HUDEP-2 (cell line): ENCODE results near the gene SDCBP2.
"Not testable (repeated sequence)": the region's sequence is repeated elsewhere in the genome, so short reads cannot be mapped to it uniquely, and the experiment has no call there.

Experiments used
- DNase-seq, 76 experiments: peaks; one replicate each; lab custom pipeline; 2025; ENCODE audit not compliant: unreplicated experiment in 76 of 76; lab: John Stamatoyannopoulos, UW

The SDCBP2 gene

DNA sequence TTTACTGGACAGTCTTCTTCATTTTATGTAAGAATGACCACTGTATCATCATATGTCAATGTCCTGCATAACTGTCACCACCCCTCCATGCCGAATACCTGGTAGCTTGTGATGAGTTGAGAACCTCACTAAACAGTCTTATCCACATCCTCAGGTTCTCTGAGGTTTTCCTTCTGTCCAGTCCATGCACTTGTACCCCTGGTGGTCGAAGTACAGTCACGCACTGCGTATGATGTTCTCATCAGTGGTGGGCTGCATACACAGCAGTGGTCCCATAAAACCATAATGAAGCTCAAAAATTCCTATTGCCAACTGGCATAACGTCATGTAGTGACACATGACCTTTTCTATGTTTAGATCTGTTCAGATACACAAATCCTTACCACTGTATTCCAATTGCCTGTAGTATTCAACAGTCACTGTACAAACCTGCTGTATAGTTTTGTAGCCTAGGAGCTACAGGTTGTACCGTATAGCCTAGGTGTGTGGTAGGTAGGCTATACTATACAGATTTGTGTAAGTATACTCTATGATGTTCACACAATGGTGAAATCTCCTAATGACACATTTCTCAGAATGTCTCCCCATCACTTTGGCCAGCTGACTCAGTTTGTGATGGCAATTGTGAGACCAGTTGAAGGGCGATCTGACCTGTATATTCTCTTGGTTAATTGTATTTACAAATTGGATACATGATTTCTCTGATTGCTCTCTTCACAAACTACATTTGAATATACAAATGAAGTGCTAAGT, 31.3 kb upstream of the SDCBP2 start:
- no peak for DNase-seq

DNA sequence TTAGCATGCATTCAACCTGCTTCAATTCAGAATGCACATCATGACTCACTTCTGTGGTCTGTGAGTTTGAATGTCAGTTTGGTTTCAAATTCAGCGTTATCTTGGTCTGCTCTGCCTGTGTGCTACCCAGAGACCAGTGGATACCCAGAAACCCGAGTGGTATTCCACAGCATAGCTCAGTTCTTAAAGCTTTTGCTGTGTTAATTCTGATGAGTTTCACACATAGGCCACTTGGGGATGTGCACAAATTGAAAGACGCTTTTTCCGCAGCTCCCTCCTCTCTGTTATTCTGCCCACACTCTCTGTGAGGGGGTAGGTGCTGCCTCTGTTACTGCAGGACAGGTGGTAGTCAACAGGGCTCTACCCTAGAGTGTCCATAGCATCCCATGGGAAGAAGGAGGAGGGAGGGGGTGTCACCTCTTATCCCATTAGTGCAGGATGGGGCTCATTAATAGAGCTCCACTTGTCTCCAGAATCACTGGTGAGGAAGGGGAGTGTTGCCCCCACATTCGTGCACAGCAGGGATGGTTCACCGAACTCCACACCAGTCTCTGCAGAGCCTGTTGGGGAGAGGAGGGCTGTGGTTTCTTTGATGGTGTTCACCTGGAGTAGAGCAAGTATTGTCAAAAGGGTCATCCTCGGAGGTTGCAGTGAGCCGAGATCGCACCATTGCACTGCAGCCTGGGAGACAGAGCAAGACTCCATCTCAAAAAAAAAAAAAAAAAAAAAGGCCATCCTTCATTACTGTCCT, 29.2 kb upstream of the SDCBP2 start:
- no peak for DNase-seq

DNA sequence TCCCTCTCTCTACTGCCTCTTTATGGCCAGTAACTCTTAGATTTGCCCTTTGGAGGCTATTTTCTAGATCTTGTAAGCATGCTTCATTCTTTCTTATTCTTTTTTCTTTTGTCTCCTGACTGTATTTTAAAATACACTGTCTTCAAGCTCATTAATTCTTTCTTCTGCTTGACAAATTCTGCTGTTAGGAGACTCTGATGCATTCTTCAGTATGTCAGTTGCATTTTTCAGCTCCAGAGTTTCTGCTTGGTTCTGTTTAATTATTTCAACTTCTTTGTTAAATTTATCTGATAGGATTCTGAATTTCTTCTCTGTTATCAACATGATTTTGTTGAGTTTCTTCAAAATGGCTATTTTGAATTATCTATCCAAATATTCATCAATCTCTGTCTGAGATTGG, 25.0 kb upstream of the SDCBP2 start:
- no peak for DNase-seq

DNA sequence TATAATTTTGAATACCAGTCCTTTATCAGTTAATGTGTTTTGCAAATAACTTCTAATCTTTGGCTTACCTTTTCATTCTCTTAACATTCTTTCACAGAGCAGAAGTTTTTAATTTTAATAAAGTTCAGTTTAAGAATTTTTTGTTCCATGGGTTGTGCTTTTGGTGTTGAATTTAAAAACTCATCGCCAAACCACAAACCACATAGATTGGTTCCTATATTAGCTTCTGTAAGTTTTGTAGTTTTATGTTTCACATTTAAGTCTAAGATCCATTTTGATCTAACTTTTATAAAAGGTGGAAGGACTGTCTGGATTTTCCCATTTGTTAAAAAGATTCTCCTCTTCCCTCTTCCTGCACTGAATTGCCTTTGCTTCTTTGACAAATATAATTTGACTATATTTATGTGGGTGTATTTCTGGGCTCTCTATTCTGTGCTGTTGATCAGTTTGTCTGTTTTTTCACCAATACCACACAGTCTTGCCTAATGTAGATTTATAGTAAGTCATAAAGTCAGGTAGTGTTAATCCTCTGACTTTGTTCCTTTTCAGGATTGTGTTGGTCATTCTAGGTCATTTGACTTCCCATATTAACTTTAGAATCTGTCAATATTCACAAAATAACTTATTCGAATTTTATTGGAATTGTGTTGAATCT, 17.5 kb upstream of the SDCBP2 start:
- no peak for DNase-seq

DNA sequence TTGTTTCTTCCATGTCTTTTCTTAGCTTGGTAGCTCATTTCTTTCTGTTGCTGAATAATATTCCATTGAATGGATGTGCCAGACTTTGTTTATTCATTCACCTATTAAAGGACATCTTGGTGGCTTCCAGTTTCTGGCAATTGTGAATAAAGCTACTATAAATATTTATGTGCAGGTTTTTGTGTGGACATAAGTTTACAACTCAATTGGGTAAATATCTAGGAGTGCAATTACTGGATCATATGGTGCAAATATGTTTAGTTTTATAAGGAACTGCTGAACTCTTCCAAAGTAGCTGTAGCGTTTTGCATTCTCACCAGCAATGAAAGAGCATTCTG, 16.8 kb upstream of the SDCBP2 start:
- no peak for DNase-seq

DNA sequence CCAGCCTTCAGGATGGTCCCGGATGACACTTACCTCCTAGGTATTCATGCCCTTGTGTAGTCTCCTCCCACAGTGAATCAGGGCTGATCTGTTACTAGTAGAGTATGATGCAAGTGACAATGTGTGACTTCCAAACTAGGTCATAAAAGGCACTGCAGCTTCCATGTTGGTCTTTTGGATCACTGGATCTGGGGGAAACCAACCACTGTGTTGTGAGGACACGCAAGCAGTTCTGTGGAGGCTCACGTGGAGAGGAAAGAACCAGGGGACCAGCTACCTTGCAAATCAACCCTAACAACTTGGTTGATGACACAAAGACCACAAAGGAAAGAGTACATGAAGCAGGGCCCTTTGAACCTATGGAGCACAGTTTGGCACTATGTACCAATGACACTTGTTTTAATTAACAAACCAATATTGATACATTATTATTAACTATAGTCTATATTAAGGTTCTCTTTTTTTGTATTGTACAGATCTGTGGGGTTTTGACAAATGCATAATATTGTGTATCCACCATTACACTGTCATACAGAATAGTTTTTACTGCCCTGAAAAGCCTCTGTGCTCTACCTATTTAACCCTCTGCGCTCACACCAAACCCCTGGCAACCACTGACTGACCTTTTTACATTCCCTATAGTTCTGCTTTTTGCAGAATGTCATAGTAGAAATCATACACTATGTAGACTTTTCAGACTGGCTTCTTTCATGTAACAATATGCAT, 16.3 kb upstream of the SDCBP2 start:
- no peak for DNase-seq

DNA sequence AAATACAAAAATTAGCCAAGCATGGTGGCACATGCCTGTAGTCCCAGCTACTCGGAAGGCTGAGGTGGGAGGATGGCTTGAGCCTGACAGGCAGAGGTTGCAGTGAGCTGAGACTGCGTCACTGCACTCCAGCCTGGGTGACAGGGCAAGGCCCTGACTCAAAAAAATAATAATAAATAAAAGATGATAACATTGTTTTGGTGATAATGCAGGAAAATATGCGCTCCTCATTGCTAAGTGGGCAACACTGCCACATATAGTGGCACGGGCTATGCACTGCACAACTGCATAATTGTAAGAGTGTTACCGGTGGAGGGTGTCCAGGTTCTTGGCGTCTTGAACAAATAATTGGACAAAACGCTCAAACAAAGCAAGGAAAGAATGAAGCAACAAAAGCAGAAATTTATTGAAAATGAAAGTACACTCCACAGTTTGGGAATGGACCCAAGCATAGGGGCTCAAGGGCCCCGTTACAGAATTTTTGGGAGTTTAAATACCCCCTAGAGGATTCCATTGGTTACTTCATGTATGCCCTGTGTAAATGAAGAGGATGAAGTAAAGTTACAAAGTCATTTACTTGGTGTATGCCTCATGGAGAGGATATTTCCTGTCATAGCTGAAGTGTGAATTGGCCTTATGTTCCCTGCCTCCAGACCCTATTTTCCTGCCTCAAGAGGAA, 14.6 kb upstream of the SDCBP2 start:
- DNase-seq, result not testable (repeated sequence)

DNA sequence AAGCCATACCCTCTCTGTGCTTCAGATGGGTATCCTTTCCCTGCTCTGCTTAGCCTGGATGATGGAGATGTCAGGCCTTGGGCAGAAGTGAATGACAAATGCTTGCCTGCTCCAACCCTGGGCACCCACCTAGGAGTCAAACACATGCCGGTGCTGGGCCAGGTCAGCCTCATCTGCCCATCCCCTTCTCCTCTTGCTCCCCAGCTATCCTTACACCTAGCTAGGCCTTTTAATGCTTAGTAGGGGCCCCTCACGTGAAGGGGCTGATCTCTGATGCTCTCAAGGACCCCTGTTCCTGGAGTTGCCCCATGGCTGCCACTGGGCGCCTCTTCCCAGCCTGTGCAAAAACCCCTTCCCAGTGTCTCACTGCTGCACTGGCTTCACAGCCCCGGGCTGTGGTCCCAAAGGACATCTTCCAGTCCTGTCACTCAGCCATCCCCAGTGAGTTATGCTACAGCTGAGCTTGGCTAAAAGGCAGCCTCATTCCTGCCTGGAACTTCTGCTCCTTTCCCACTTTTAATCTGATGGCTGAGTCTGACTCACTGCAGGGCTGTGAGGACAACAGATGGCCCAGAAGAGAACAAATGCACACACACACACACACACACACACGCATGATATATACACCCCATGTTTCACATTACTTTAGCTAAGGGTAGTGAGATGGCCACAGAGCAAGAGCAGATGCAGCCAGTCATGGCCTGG, 12.8 kb upstream of the SDCBP2 start:
- no peak for DNase-seq

DNA sequence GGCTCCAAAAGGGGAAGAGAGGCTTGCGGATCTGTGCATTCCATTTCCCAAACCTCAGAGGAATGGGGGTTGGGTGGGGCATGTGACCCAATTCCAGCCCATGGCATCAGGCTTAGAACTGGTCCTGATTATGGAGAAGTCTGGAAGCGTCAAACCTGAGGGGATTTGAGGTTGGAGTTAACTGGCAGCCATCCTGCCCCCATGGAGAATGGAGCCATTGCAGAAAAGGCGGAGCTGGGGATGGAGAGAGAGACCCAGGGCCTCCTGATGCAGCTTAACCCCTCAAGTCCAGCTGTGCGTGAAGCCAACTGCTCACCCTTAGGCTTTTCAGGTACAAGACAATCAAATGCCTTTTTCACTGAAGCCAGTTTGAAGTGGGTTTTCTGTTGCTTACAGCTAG, 9.9 kb upstream of the SDCBP2 start:
- no peak for DNase-seq

DNA sequence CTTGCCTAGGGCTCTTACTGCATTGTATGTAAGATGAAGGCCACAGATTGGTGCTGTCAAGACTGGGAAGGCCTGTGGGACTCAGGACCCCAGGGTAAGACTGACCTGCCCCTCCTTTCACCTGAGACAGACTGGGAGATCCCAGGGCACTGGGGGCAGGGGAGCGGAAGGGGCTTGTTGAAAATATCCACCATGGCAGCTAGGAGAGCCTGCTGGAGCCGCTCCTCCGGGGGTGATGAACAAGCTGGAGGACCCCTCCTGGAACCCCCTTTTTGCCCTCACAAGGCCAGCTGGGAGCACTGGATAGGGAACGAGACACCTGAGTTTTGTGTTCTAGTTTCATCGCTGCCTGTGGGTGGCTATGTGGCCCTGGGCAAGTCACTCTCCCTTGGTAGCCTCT, 9.2 kb upstream of the SDCBP2 start:
- DNase-seq, result no peak

DNA sequence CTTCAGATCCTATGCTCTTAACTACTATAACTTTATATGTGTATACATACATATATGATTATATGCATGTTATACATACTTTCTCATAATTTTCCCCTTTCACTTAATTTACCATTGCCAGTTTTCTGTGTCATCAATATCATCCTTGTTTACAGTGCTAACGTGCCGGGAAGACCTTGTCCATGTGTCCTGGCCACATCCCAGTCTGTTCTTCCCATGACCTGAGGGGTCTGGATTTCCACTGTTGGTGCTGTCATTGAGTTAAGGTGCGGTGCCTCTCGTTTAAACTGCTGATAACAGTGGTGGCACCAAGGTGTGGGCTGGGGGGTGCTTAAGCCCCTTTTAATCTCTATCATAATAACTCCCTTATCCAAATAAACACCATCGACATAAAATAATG, 8.5 kb upstream of the SDCBP2 start:
- no peak for DNase-seq

DNA sequence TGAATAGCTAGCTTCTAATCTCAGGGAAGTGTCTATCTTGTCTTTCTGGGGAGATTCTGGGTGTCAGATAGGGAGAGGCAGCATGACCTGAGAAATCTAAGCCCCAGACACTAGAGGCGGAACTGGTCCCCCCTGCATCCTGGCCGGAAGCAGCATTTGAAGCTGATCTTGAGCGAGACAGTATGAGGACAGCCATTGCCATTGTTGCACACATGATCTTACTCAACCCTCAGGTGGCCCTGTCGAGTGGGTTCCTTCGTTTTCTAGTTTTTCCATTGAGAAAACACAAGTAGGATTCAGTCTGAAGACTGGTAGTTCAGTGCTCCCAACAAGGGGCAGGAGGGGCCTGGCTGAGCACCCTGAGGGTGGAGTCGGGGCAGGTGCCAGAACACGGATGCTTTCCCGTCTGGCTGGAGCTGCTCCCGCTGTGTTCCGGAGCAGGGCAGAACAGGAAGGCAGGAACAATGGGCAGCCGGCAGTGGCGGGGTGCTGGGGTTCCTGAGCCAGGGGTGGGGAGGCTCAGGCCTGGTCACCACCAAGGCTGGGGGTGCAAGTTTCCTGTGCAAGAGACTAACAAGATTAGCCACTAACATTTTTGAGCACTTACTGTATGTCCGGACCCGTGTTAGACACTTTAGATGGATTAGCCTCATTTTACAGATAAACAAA, 7.9 kb upstream of the SDCBP2 start:
- DNase-seq, result no peak

DNA sequence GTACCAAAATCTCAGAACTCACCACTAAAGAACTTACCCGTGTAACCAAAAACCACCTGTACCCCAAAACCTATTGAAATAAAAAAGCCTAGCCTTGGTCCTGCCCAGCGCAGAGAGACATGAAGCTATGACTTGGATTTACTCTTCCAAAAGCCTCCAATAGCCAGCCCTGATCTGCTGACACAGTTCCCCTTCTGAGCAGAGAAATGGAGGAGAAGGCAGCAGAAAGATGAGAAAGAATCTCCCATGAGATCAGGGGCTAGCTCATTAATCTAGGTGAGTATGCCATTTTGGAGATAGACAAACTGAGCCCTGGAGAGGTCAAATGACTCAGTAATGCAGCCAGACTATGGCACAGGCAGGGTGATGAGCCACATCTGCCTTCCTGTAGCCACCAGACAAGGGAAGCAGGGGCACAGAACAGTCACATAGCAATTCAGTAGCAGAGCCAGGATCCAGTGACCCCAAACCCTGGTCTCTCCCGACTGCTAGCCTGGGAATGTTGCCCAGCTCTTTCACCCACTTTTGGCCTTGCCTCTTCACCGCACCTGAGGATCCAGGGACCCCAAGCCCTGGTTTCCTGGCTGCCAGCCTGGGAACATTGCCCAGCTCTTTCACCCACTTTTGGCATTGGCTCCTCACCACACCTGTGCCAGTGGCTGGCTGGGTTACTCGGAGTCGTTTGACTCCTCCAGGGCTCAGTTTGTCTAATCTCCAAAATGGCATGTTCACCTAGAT, 7.2 kb upstream of the SDCBP2 start:
- DNase-seq, result no peak

DNA sequence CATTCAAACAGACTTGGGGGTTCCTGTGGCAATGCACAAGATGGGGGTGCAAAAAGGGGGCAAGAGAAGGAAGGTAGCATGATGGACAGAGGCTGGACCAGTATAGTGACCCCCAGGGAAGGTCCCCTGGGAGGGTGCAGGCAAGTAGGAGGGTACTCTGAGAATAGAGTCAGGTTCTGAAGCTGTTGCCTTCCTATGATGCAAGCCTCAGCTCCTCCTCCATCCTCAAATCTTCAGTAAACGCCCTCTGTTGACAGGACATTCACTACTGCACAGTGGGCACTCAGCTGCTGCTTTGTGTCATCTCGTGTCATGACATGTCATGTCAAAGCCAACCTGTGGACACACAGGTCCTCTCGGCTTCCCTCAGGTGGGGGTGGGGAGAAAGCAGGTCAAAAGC, 5.8 kb upstream of the SDCBP2 start:
- peak in 5 of 76 experiments; percentile 7 to 18 (median 13) for DNase-seq

DNA sequence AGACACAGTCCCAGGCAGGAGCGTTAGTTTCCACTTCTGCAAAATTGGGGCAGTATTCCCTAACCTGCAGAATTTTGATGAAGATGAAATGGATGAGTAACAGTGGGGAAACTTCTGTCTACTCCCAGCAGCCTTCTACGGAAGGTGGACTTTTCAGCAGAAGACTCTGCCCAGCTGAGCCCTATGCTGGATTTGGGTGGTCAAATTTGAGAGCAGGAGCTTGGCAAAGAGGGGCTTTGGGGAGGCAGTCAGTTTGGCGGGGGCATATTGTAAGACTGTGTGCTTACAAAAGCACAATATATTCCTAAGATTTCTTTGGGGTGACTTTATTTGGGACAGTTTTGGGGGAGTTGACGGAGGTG, 5.4 kb upstream of the SDCBP2 start:
- no peak for DNase-seq

DNA sequence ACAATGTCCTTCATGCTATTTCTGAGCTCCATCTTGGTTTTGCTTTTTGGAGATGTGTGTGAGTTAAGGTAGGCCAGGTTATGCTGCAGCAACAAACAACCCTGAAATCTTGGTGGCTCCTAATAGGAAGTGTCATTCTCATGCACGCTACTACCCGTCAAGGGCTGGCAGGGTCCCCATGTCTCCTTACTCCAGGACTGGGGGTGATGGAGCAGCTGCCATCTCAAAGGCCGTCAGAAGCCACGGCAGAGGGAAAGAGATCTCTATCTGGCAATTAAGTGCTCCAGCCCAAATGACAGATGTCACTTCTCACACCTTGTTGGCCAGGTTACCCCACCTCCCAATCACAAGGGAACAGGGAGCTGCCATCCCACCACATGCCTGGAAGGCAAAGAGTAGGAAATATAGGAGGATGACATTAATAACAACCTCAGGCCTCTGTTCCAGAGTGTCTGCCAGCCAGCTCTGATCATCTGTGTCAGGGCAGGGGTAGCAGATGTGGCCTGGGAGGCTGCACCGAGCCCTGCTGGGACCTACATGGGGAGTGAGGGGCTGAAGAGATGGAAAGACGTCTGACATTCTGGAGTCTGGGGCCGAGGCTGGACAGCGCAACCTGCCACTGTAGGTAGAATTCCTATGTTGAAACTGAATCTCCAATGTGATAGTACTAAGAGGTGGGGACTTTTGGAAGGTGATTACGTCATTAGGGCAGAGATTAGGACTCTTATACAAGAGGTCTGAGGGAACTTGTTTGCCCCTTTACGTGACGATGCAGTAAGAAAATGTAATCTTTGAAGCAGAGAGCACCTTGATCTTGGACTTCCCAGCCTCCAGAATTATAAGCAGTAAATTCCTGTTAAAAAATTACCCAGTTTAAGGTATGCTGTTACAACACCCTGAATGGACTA, 4.8 kb upstream of the SDCBP2 start:
- no peak for DNase-seq

DNA sequence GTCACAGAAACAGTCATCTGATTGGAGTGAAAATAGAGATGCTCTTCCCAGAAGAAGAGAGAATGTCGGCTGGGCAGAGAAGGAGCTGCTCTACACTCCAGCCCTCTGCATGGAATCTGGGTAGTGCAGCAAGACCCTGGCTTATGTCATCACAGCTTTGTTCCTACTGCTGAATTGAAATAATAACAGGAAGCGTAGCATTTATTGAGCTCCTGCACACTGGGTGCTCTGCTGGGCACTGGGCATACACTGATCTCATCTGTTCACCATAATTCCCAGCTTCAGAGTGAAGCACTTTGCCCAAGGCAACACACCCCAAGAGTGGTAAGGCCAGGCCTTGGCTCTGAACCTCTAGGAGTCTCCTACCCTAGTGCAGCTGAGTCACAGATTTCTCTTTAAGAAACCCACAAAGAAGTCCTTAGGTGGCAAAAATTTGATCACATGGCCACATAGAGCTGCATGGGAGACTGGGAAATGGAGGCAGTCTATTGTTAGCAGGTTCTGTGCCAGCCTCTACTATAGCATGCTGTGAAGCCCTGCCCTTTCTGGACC, 3.9 kb upstream of the SDCBP2 start:
- DNase-seq, result no peak
